ENCODE measurements around the gene MAP3K5.

GRCh38 chr6:136840276-136841001, 48.2 kb upstream of the MAP3K5 start:
- no peak for TF ChIP-seq CTCF (IDR thresholded peaks at IDR 0.05)
- TF ChIP-seq EP300 (IDR thresholded peaks at IDR 0.05; ENCODE audit: low read depth): no peak
- no peak for TF ChIP-seq POLR2AphosphoS5 (IDR thresholded peaks at IDR 0.05)
